Lung (tissue), 12 donors: ENCODE data around the gene CATSPER4. TPM values are rescaled to one million over a fixed set of nuclear protein-coding genes. Genes with fewer than 3 reads are reported as not detected.

Source experiments
- ATAC-seq: fragments of 200-7000 bp; cut with Tn5 transposase; one replicate; pipeline ENCODE4 v1.9.1; 2020; ENCODE audit warnings: moderate number of reproducible peaks; ENCODE audit not compliant: insufficient read depth, low FRiP score
- DNase-seq, 3 donors: peaks; one replicate each; pipeline ENCODE4 v3.0.0-alpha.2; 2013 to 2017
- H3K27ac ChIP-seq, 2 donors: one replicate each; pipeline ENCODE4 v1.5.1; 2013; ENCODE audit warnings: mild to moderate bottlenecking in 2 of 2, moderate library complexity in 2 of 2, control low read depth in 1 of 2, inconsistent platforms in 1 of 2, low read depth in 1 of 2, low read length in 1 of 2
- H3K27me3 ChIP-seq, 3 donors: one replicate each; pipeline ENCODE4 v1.5.1; 2013; ENCODE audit warnings: low read length in 2 of 3; ENCODE audit not compliant: control insufficient read depth in 3 of 3, insufficient read depth in 3 of 3
- H3K36me3 ChIP-seq, 4 donors: one replicate each; pipeline ENCODE4 v1.5.1; 2013; ENCODE audit warnings: low read length in 4 of 4, mild to moderate bottlenecking in 1 of 4, moderate library complexity in 1 of 4; ENCODE audit not compliant: control insufficient read depth in 4 of 4, insufficient read depth in 4 of 4
- H3K4me1 ChIP-seq, 5 donors: one replicate each; pipeline ENCODE4 v1.5.1; 2013; ENCODE audit warnings: low read length in 5 of 5, mild to moderate bottlenecking in 2 of 5, moderate library complexity in 1 of 5; ENCODE audit not compliant: control insufficient read depth in 5 of 5, insufficient read depth in 5 of 5
- H3K4me3 ChIP-seq: one replicate; pipeline ENCODE4 v1.5.1; 2013; ENCODE audit warnings: mild to moderate bottlenecking, control low read depth, moderate library complexity
- H3K9ac ChIP-seq, 2 donors: one replicate each; pipeline ENCODE4 v1.5.1; 2013; ENCODE audit warnings: low read length in 2 of 2, control low read depth in 1 of 2; ENCODE audit not compliant: insufficient read depth in 1 of 2
- H3K9me3 ChIP-seq, 4 donors: one replicate each; pipeline ENCODE4 v1.5.1; 2013; ENCODE audit warnings: low read length in 3 of 4, mild to moderate bottlenecking in 1 of 4, moderate library complexity in 1 of 4; ENCODE audit not compliant: control insufficient read depth in 4 of 4, insufficient read depth in 3 of 4
- CTCF ChIP-seq: IDR thresholded peaks from 2 replicates; pipeline ENCODE4 v1.5.1; 2012; ENCODE audit warnings: mild to moderate bottlenecking; ENCODE audit errors: control extremely low read depth, extremely low read depth
- WGBS, 2 donors: extraction: QIAGEN DNeasy Blood & Tissue Kit; methylation state at CpG; one replicate each; pipeline ENCODE4 v1.1.7; 2013; 5-methylcytosine and 5-hydroxymethylcytosine counted together
- polyA plus RNA-seq, 2 donors: library from polyadenylated mRNA; stranded (reverse); fragments of 200-250 nt; gene quantifications; one replicate each; pipeline ENCODE4 v1.2.1, GENCODE V29; 2013
- total RNA-seq, 2 donors: library from RNA; depleted of rRNA in 1 of 2; stranded (reverse); fragments of >200 nt in 1 of 2; gene quantifications; one replicate each; pipeline ENCODE4 v1.2.1, GENCODE V29; 2014 to 2021
- donor health status: control.
- donor health status: control.
- donor health status: Bipolar disorder and iron deficiency.
- donor health status: healthy.
- donor health status: DM: yes; HTN: yes; CAD: no.

The CATSPER4 gene
- total and polyA plus RNA-seq, 4 donors = not detected

GRCh38 chr1:26158908-26159742 lies 31.3 kb upstream of the CATSPER4 start, which contains the start of gene FAM110D:
TSS of gene FAM110D (plus strand) at chr1:26159079. CDS start at chr1:26161292, 2,213 bp downstream.
- Histone ChIP-seq H3K4me3 (peak within 1 kb of the TSS; percentile 2), H3K9ac (no peak within 1 kb of the TSS), H3K9me3 (no peaks in the 10 kb centered on the region), H3K27ac (peak within 1 kb of the TSS; percentile 57 to 86), H3K4me1 (peaks cover 0 to 48% (median 6%) of the 10 kb centered on the region in 5 donors), H3K27me3 (no peaks in the 10 kb centered on the region), H3K36me3 (no peaks in the 10 kb centered on the region)
- WGBS, 2 donors = 54 to 56% methylated on average over 6 of the region's 6 CpGs
- no peak for TF ChIP-seq CTCF
- ATAC-seq (no peak), DNase-seq (peak in 2 of 3 donors; percentile 31 to 37)

- H3K4me3 ChIP-seq = peak overlapping the region; percentile 2
- H3K27me3 ChIP-seq = no peaks in the 10 kb centered on the region
- TF ChIP-seq CTCF = no peak
- H3K36me3 ChIP-seq = no peaks in the 10 kb centered on the region
- no peak overlapping the region for H3K9ac ChIP-seq
- ATAC-seq (no peak), DNase-seq (peak in 1 of 3 donors; percentile 10)
- 70 to 76% methylated on average over 4 of the region's 4 CpGs for WGBS, 2 donors
- peaks cover 0 to 45% (median 5%) of the 10 kb centered on the region in 5 donors for H3K4me1 ChIP-seq
- no peaks in the 10 kb centered on the region for H3K9me3 ChIP-seq
- peak overlapping the region; percentile 57 to 86 for H3K27ac ChIP-seq
Observed at GRCh38 chr1:26159743-26160039, 30.7 kb upstream of the CATSPER4 start.

- Histone ChIP-seq H3K27ac (peak overlapping the region; percentile 40 to 87), H3K4me1 (peaks cover 0 to 43% (median 7%) of the 10 kb centered on the region in 5 donors), H3K27me3 (no peaks in the 10 kb centered on the region), H3K36me3 (no peaks in the 10 kb centered on the region), H3K4me3 (peak overlapping the region; percentile 24), H3K9ac (no peak overlapping the region), H3K9me3 (no peaks in the 10 kb centered on the region)
- DNase-seq (no peak), ATAC-seq (no peak)
- TF ChIP-seq CTCF = no peak
- WGBS, 2 donors = 45 to 60% methylated on average over 18 of the region's 18 CpGs
Observed at GRCh38 chr1:26160527-26161414, 29.6 kb upstream of the CATSPER4 start.
